ENCODE data around the gene TRIO.
"Not testable (repeated sequence)": the region's sequence is repeated elsewhere in the genome, so short reads cannot be mapped to it uniquely, and the experiment has no call there.

TRIO gene

DNA sequence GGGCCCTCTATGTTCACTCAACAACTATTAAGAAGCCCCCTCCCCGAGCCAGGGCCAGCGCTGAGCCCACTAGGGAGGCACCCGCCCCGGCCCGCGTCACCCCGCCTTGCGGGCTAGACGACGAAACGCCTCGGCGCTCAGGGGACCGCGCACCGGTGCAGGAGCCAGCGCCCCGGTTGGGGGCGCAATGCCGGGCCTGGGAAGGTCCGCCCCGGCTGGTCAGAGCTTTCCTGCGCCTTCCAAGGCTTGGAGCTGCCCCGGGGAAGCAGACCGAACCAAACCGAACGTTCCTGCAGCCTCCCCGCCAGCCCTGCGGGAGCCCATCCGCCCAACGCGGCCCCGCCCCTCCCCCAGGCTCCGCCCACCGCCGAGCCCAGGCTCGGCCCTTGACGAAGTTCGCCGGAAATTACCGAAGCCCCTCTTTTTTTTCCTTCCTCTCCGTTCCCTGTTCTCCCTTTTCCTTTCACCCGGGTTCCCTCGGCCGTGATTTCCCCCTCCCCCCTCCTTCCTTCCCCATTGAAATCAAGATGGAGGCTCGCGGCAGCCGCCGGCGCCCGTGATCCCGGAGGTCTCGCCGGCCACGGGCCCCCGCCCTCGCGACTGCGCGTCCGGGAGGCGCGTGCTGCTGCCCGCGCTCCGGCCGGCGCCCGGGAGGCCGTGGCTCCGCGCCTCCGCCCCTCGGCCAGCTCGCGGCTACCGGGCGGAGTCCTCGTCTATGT is at the start of gene TRIO:
TRIO (plus strand) TSS at position 516 of the 719 bp plus-strand sequence. CDS start 384 bp downstream, outside the sequence.
- DNase-seq (ENCODE audit: low spot score), result peak; percentile 83

GRCh38 chr5:14097380-14097779 is 45.8 kb upstream of the TRIO start:
- DNase-seq (ENCODE audit: low spot score), result not testable (repeated sequence)

- DNase-seq (ENCODE audit: low spot score), result no peak
Observed at GRCh38 chr5:14097998-14098471, 45.1 kb upstream of the TRIO start.

- DNase-seq (ENCODE audit: low spot score), result no peak
Observed at GRCh38 chr5:14100281-14100680, 42.9 kb upstream of the TRIO start.

DNA sequence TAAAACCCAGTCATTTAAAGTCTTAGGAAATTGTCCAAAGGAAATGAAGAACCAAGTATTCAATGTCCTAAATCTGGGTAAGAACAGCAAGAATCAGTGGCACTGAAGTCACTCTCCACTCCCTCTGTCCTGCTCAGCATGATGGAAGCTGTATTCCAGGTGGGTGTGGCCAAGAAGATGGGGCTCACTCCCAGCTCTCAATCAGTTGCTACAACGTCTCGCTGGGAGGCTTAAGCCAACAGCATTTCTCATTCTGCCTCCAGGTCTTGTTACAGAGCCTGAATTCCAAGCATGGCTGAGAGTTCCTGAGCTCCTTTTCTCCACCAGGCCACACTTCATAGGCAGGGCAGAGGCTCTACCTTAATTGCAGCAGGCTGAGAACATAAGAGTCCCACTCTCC is 41.2 kb upstream of the TRIO start:
- DNase-seq (ENCODE audit: low spot score), result no peak

- no peak for DNase-seq (ENCODE audit: low spot score)
Observed at GRCh38 chr5:14102666-14103065, 40.5 kb upstream of the TRIO start.

GRCh38 chr5:14105718-14106410 is 37.3 kb upstream of the TRIO start:
- peak; percentile 45 for DNase-seq (ENCODE audit: low spot score)

GRCh38 chr5:14107536-14107935 is 35.6 kb upstream of the TRIO start:
- DNase-seq (ENCODE audit: low spot score), result no peak

DNA sequence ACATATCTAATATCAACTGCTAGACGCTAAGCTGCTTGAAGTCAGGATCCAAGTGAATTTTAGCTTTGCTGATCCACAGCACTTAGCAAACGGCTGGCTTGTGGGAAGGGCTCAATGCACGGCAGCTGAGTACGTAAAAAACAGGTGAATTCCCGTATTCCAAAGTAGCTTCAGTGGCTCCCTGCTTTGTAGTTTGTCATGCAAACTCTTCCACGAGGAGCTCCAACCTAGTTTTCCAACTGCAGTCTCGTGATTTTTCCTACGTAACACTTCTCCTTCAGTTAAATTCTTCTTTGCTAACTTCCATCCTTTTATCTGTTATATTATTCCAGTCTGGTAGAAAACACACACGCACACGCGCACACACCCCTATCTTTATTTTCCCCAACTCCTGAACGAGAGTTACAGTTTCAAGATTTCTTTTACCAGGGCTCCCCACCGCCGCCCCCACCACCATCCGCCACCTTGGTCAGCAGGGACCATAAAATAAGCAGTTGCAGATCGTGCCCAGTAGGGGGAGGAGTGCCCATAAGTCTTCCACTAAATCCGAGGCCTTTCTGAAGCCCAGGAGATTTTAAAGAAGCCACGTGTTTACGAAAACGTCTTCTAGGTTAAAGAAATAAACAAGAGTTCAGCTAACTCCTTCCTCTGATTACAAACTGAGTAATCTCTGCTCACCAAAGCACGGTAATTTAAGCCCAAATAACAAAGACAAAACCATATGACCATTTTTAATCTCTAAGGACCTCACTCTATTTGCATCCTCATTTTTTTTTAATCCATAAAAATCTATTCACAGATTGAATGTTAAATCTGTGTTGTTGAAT is 34.8 kb upstream of the TRIO start:
- DNase-seq (ENCODE audit: low spot score), result peak; percentile 57

DNA sequence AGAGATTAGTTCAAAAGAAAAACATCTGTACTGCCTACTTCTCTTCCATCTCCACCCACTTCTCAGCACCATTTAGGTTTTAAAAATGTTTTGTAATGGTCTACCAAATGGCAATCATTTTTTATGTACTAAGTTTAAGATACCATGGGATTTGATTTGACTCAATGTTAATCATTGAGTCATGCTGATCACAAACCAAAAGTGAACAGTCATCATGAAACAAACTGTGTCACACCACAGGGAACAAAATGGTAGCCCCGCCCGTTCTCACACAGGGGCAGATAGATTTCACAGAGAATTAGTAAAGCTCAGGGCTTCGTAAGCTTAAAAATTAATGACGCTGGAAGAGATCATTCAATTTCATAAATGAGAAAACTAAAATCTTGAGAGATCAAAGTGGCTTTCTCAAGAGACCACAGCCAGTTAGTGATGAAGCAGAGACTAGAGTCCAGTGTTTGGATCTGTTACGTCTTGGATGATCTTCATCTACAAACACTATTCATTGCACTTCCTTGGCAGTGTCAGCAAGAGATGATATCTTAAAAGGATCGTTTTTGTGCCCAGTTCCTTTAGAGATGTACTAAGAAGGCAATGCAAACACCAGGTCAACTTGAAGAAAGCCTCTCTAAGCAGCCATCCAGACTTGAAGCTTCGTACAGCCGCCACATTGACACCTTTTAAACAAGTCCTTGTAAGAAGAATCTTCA is 33.9 kb upstream of the TRIO start:
- no peak for DNase-seq (ENCODE audit: low spot score)

GRCh38 chr5:14109771-14110170 is 33.4 kb upstream of the TRIO start:
- DNase-seq (ENCODE audit: low spot score), result no peak

DNA sequence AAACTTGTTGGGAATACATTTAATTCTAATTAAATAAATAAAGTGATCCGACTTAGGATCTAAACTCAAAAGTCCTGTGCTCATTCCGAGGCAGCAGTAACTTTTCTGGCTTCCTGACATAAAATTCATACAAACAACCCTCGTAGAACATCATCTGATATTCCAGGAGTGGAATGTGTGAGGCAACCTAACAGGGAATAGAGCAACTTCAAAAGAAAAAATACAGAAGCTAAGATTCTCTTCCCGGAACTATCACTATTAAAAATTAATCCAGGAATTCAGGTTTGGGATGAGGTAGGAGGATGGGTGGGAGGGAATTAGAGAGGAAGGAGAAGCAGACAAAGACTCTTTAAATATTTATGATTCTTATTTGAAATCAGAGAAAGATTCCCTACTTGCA is 32.9 kb upstream of the TRIO start:
- DNase-seq (ENCODE audit: low spot score), result no peak

GRCh38 chr5:14110680-14111079 is 32.5 kb upstream of the TRIO start:
- DNase-seq (ENCODE audit: low spot score), result no peak

GRCh38 chr5:14112998-14113652 is 30.0 kb upstream of the TRIO start:
- DNase-seq (ENCODE audit: low spot score), result no peak

- DNase-seq (ENCODE audit: low spot score), result no peak
Observed at GRCh38 chr5:14114615-14115251, 28.4 kb upstream of the TRIO start.

DNA sequence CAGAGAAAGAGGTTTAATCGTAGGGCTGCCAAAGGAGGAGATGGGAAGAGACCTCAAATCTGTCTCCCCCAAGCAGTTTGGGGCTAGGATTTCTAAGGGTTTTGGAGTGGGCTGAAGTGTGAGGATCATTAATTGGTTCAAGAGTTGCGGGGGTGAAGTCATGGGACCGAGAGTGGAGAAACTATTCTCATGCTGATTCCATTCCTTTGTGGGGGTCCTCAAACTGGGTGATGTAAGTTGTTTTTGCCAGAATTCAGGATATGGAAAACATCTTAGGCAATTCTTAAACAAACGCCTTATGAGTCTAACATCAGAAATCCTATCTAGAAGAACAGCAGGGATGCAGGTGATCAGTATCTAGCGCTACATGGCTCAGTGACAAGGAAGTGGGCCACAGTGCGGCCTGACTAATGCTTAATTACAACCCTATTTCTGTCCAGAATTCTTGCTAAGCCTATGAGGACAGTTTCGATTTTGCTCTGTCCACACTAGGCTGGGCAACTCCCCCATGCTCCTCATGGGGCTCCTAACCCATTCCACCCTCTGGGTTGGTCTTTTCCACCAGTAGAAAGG is 27.7 kb upstream of the TRIO start:
- no peak for DNase-seq (ENCODE audit: low spot score)

- no peak for DNase-seq (ENCODE audit: low spot score)
Observed at GRCh38 chr5:14118551-14119320, 24.4 kb upstream of the TRIO start.

DNA sequence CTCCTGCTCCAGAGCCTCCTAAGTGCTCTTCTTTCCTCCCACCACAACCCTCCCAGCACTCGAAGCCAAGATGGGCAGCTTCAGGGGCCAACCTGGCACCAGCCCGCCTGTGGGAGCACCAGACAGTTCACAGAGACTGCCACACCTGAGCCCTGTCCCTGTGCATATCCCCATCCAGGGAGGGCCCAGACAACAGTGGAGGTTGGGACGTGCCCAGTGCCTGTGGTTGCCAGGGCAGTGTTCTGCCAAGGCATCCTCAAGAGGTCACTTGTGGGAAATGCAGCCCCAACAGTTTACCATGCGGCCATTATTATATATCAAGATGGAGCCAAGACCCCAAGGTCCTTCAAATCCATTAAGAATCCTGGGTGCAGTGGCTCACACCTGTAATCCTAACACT is 23.0 kb upstream of the TRIO start:
- no peak for DNase-seq (ENCODE audit: low spot score)

DNA sequence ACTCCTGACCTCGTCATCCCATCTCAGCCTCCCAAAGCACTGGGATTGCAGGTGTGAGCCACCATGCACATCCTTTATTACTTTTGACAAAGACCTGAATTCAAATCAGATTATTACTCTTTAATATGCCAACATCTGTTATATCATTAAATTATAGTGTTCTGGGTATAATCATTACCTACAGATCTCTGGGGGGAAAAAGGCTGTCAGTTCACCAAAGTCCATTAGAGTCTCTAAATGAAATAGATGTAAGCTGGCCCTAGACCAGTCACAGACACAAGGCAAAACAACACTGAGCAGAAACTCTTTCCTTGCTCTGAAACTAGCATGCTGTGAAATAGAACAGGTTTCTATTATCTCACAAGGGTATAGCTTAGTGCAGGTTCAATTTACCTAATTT is 21.6 kb upstream of the TRIO start:
- no peak for DNase-seq (ENCODE audit: low spot score)

GRCh38 chr5:14122089-14122488 is 21.1 kb upstream of the TRIO start:
- DNase-seq (ENCODE audit: low spot score), result no peak
